Esophagus muscularis mucosa (tissue), 3 donors: ENCODE measurements around the gene TRIM41.

Source experiments
- CTCF ChIP-seq, 3 experiments: fragments of 200-600 bp in 2 of 3; fragments of 450-650 bp in 1 of 3; sonication (generic) in 2 of 3; IDR thresholded peaks; one replicate each; pipeline ENCODE4 v1.5.1; 2017 to 2019; ENCODE audit warnings: antibody characterized with exemption in 3 of 3, mild to moderate bottlenecking in 2 of 3, moderate library complexity in 1 of 3
- POLR2A ChIP-seq: fragments of 450-650 bp; IDR thresholded peaks from one replicate; pipeline ENCODE4 v1.6.1; 2017; ENCODE audit warnings: antibody characterized with exemption, moderate library complexity, mild to moderate bottlenecking, low read depth
- POLR2AphosphoS5 ChIP-seq, 2 donors: sonication (generic); formaldehyde crosslinking; IDR thresholded peaks; one replicate each; pipeline ENCODE4 v1.6.1; 2017; ENCODE audit warnings: antibody characterized with exemption in 2 of 2

- TF ChIP-seq CTCF (IDR thresholded peaks at IDR 0.05) (no peak), POLR2A (no peak), POLR2AphosphoS5 (IDR thresholded peaks at IDR 0.05) (no peak)
These were observed 25.2 kb downstream of the TRIM41 start for GRCh38 chr5:181248277-181248676.
